NCI-H82 treated with DMSO at 0.1 percent for 48 hours (cell line): ENCODE data around the gene RETN.

Experiments
- DNase-seq: peaks from one replicate; lab custom pipeline; 2025; ENCODE audit not compliant: unreplicated experiment; lab: John Stamatoyannopoulos, UW

RETN gene

DNA sequence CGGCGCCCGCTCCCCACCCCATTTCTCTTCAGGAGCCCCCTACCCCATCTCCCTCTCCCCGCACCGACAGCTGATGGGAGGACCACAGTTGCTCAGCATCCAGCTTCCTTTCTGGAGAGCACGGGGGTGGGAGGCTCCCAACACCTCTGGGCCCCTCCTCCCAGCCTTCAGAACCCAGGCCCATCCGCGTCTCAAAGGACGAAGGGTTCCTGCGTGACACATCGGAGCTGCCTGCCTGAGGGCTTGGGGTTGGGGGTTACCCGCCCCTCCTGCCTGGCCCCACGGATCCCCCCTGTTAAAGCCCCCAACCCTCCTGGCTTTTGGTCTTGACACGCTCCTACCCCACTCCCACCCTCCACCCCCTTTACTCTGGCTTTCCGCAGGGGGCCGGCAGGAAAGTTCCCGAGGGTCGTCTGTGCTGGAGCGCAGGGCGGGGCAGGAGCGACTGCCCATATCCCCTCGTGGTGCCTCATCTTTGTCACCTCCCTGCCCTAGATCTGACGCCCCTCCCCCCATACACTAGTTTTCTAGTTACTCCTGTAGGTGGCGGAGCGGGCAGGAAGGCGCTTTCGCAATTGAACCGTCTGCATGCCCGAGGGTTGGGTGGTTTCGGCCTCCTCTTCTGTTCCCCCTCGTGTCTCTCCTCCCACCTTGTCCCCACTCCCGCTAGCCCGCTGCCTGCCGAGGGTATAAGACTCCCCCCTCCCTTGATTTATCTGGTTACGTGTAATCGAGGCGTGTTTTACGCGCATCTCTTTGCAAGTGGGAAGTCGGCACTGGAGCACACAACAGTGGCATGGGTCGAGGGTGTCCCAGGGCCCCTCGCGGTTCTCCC is 12.7 kb downstream of the RETN start:
- DNase-seq, result peak; percentile 9

DNA sequence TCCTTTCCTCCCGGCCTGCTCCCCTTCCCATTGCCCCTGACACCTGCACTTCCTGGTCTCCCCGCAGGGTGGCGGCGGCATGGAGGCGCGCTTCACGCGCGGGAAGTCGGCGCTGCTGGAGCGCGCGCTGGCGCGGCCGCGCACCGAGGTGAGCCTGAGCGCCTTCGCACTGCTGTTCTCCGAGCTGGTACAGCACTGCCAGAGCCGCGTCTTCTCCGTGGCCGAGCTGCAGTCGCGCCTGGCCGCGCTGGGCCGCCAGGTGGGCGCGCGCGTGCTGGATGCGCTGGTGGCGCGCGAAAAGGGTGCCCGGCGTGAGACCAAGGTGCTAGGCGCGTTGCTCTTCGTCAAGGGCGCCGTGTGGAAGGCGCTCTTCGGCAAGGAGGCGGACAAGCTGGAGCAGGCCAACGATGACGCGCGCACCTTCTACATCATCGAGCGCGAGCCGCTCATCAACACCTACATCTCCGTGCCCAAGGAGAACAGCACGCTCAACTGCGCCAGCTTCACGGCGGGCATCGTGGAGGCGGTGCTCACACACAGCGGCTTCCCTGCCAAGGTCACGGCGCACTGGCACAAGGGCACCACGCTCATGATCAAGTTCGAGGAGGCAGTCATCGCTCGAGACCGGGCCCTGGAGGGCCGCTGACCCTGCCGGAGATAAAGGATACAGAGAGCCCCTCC is 13.5 kb downstream of the RETN start:
- no peak for DNase-seq

DNA sequence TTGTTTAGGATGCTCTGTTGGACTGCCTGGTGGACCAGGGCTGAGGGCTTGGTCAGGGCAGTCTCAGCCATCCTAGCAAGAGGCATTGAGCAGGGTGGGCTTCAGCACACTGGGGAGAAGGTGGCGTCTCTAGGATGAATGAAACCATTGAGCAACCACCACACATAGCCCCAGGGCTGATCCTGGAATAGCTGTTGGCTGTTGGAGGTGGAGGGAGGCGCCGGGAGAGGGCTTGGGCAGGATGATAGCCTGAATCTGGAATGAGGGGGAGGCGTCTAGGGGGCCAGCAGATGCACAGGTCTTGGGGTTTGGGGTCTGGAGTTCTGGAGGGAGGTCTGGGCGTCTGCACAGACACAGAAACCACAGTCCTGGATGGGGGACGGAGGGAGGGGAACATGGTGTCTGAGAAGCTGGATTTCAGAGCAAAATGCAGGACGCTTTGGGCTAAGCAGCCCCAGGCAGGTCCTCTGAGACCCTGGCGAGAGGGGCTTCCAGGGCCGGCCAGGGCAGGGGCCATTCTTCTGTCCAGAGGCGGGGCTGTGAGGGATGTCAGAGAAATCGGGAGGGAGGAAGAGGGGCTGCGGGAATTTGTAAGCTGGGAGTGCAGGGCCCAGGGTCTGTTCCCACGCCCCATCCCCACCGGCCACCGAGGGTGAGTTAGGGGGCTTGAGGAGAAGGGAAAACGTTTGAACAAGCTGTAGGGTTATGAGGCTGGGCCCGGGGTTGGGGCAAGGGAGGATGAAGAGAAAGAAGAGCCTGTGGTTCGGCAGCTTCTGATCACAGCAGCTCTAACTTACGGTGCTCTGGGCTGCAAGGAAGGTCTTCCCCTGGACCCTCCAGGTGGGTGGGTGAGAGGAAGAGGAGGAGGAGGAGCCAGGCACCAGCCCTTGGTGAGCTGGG is 16.9 kb downstream of the RETN start:
- no peak for DNase-seq

DNA sequence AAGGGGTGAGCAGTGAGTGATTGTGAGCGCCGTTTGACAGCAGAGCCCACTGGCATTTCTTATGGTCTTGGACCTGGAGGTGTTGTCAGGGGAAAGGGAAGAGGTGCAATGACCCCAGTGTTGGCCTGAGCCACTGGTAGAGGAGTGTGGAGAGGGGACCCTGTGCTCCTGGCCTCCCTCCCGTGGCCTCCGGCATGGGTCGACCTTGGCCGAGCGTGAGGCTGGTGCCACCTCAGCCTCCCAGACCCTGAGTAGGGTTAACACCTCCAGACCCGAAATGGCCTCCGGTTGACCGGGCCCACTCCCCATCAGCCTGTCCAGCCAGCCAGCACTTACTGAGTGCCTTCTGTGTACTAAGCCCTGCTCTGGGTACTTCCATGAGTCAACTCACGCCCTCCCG is 18.3 kb downstream of the RETN start:
- no peak for DNase-seq

DNA sequence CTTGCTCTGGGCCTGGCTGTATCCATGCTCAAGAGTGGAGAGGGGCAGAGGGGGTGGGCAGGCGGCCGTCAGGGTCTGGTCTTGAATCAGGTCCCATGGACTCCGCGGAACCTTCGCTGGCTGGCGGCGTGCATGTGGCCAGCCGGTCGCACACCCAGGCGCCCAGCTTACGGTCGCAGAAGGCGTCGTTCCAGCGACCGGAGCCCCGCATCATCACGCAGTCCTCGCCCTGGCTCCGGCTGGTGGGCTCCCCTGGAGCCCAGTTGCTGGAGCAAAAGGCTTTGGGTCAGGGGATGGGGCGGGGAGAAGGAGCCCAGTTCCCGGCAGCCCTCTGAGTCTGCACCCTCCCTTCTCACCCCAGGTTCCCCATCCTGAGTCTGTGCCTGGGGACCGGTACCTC is 20.3 kb downstream of the RETN start:
- no peak for DNase-seq

DNA sequence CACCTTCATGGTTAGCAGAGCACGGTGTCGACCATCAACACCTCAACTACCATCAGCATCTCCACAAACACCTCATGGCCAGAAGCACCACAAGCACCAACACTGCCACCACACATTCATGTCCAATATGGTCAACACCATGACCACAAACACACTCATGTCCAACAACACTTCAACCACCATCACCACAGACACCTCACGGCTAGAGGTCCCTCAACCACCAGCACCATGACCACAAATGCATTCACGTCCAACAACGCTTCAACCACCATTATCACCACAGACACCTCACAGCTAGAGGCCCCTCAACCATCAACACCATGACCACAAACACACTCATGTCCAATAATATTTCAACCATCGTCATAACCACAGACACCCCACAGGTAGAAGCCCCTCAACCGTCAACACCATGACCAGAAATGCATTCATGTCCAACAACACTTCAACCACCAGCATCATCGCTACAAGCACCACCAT is 22.0 kb downstream of the RETN start:
- DNase-seq, result no peak

DNA sequence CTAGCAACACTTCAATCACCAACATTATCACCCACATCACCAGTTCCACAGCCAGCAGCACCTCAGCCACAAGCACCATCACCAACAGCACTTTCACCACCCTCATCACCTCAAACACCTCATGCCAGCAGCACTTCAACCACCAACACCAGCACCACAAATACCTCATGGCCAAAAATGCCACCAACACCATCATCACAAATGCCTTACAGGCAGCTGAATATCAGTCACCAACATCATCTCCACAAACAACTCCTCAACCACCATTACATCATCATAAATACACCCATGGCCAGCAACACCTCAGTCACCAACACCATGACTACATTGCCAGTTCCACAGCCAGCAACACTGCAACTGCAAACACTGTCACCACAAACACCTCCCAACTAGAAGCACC is 22.6 kb downstream of the RETN start:
- DNase-seq, result no peak

DNA sequence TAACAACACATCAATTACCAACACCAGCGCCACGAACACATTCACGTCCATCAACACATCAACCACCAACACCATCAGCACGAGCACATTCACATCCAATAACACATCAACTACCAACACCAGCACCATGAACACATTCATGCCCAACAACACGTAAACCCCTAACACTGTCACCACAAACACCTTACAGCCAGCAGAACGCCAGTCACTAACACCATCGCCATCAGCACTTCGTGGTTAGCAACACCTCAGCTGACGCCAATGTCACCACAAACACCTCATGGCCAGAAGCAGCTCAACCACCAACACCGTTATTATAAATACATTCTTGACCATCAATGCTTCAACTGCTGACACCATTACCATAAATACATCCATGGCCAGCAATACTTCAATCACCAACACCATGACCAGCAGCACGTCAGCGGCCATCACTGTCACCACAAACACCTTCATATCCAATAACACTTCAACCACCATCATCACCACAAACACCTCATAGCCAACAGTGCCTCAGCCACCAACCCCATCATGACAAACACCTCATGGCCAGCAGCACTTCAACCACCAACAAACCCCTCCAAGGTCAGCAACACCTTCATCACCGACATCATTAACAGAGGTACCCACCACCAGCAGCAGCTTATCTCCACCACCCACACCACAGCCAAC is 23.7 kb downstream of the RETN start:
- DNase-seq, result no peak

DNA sequence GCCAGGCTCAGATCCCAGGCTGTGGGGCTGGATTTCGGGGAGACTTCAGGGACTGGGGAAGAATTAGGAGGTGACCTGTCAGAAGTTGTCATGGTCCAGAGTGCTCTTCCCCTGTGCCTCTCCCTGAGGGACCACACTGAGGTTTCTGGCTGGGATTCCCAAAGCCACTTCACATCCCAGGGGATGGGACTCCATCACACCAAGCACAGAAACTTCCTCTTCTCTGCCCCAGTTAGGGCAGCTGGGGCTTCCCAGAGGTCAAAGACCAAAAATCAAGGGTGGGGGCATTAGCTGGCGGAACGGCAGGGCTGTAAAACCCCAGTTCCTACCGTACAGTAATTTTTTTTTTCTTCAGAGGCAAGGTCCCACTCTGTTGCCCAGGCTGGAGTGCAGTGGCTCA is 25.6 kb downstream of the RETN start:
- DNase-seq, result no peak

DNA sequence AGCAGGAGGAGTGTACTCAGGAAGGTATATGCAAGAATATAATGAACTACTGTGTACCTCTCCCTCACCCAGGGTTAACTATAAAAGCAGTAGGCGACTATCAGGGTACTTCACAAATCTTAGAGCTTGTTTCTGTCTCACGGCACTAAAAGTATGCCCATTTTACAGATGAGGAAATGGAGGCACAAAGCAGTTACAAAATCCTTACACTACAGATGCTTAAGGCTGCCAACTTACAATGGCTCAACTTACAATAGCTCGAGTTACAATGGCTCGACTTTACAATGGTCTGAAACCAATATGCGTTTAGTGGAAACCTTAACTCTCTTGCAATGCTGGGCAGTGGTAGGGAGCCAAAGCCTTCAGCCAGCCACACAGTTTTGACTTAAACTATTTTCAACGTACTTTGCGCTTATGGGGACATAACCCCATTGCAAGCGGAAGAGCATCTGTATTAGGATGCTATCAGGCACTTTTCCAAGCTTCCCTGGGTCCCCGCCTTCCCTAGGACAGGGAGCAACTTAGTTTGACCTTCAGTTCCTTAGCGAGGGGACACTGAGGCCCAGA is 29.0 kb downstream of the RETN start:
- DNase-seq, result no peak

DNA sequence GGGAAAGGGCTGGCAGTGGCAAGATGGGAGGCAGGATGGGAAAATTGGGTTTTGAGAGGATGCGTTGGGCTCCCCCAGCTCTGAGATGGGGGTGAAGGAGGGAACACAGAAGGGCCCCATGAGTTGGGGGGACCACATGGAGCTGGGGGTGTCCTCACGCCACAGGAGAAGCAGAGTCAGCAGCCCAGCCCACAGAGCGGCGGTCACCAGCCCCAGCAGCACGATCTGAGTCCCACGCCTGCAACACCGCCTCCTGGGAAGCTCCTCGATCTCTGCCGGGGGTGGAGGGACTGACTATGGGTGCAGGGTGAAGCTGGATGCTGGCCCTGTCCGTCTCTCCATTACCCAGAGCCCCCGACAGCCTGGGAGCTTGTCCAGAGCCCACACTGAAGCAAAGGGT is 29.7 kb downstream of the RETN start:
- no peak for DNase-seq

DNA sequence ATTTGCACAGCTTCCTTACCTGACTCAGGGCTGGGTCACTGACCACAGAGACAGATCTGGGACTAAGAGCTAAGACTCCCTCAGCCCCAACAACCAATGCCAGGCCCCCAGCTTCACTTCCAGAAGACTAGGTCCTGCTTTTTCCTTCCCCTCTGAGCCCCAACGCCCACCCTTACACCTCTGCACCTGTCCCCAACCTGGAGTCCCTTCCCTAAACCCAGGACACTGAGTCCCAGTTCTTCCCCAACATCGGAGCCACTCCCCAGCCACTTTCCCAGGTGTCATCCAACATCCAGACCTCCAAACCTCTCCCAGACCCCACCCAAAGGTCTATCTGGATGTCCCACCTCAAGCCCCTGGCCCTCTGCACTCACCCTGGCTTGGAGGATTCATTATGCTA is 30.2 kb downstream of the RETN start:
- DNase-seq, result no peak

DNA sequence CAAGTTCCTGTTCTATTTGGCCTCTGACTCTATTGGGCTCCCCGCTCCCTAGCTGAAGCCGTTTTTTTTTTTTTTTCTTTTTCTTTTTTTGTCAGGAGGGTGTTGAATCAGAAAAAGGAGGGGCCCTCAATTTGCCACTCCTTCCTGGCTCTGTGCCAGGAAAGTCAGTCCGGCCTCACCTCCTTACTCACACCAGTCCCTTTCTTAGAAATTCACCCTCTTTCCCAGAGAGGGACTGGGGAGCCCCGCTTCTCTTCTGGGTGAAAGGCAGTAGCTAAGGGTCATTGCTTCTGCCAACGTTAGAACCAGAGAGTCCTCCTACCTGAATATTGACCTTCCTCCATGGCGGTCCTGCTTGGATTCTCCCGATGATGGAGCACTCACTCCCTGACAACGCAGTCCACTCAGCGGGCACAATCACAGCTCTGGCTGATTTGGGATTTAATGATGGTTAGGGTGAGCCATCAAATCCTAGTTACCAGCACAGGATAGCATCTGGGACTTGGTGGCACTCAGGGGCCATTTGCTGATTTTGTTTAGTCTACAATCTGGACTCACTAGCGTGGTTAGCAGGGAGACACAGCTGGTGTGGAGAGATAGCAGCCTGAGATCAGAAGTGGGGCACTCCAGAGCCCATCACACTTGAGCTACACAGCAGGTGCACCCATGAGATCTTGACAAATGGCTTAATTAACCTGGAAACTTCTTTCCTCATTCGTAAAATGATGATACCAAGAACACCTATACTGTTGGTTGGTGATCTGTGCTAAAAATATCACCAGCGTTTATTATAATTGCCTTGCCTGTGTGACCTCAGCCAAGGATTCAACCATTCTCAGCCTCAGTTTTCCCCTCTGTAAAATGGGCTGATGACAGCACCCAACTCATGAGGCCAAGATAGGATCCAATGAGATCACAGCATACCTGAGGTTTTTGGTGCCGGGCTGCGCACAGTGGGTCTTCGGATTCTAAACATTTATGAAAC is 30.9 kb downstream of the RETN start:
- DNase-seq, result no peak

DNA sequence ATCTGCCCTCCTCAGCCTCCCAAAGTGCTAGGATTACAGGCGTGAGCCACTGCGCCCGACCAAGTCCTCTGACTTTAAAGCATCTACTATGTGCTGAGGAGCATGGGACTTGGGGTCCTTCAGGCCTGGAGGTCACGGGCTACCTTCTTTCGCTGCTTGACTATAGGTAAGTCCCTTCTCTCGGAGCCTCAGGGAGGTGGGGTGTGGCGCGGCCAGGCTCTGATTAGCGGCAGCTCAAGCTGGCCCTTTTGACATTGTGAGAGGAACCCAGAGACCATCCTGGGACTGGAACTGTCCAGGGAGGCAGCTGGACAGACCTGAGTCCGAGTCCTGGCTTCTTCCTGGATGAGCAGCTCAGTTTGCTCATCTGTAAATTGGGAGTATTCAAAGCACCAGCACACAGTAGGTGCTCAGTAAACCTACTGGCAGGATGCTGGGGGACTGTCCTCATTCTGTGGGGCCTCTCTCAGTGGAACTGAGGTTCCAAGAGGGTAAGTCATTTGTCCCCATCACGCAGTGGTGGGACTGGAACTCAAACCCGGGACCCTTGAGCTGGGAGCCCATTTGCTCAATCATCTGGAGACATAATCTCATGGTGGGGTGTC is 32.3 kb downstream of the RETN start:
- no peak for DNase-seq

DNA sequence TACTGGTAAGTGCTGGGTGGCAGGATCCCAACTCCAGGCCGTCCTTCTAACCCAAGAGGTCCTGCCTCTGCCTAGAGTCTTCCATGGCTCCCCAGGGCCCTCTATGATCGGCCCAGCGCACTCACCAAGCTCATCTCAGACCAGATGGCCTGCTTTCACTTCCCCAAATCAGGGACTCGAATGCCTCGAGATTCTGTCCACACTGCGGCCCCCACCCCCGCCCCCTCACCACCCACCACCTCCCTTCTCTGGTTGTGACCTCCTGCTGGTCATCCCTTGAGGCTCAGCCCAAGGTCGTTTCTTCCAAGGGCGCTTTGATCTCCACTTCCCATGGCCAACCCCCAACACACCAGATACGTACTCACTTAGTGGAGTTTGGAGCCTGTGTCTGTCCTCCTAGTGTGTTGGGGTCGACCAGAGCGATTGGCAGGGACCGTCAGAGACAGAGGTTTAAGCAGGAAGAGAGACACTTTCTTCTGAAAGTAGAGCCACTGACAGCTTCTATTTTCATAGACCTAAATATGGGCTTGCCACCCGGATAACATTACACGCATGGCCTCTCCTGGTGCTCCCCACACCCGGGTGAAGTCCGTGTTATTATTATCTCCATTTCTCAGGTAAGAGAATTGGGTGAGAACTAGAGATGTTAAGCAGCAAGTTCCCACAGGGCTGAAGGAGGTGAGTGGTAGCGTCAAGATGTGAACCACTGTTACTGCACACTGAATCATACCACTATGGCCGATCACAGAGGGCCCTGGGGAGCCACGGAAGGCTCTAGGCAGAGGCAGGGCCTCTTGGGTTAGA is 33.0 kb downstream of the RETN start, which contains the start of gene FCER2:
TSS of gene FCER2 (minus strand) at position 478 of the 804 bp plus-strand sequence. CDS start 2,371 bp downstream, outside the sequence.
- DNase-seq, result no peak

DNA sequence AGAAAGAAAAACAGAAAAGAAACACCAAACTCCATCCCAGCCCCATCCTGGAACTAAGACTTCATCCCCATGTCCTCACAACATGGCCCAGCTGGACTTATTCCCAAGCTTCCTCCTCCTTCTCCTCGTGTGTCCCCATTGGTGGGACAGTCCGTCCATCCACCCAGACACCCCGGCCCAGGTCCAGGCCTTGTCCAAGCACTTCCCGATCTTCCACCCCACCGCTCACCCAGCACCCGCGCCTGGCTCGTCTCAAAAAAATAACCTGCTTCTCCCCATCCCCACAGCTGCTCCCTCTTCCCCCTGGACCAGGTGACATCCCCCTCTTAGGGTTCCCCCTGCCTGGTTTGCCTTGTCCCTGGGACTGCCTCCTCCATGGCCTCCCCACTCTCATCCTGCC is 34.5 kb downstream of the RETN start:
- no peak for DNase-seq

DNA sequence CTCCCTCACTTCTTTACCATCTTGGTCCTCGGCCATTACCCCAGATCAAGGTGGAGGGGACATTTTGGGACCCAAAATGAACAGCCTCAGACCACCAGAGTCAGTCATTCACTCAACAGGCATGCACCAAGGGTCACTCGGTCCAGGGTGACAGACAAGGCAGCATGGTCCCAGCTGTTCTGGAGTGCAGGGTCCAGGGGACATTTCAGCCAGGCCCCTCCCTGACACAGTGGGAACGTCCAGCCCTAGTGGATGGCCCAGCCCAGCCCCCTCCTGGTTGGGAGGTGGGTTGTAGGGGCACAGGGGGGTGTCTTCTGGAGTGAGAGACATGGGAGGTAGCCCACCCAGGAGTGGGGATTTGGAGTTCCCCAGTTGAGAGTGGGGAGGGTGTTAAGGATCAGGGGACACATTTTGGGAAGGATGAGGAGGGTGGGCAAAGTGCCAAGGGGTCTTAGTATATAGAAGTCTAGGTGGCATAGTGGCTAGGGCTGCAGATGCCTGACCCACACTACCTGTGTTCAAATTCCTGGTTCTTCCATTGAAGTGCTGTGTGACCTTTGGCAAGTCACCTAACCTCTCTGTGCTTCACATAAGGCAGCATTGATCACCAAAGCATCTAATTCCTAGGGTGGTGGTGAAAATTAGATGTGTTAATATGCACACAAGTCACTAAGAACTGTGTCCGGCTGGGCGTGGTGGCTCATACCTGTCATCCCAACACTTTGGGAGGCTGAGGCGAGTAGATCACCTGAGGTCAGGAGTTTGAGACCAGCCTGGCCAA is 35.6 kb downstream of the RETN start:
- DNase-seq, result no peak
